Calu3 (cell line): ENCODE data around the gene PYGM. TPM values are rescaled to one million over a fixed set of nuclear protein-coding genes. Genes with fewer than 3 reads are reported as not detected.

ENCODE experiments used
- BruUV-seq: library from RNA; stranded (reverse); fragments of 400-500 nt; replicated peaks from 2 replicates; lab custom pipeline; 2021; lab: Mats Ljungman, UMichigan
- CTCF ChIA-PET: fragments of 300-600 bp; sonication (Branson Sonifier 250); formaldehyde crosslinking; loops from one replicate; lab custom pipeline; 2022; ENCODE audit warnings: antibody characterized with exemption; lab: Charles Lee
- DNase-seq: peaks from one replicate; pipeline ENCODE4 v3.0.0; 2022
- H3K27ac Mint-ChIP-seq: one replicate; pipeline ENCODE4 v1.8.0; 2022; ENCODE audit warnings: mixed read lengths; ENCODE audit not compliant: unreplicated experiment
- H3K27me3 Mint-ChIP-seq: one replicate; pipeline ENCODE4 v1.8.0; 2022; ENCODE audit warnings: mixed read lengths; ENCODE audit not compliant: unreplicated experiment
- H3K36me3 Mint-ChIP-seq: one replicate; pipeline ENCODE4 v1.8.0; 2022; ENCODE audit warnings: mild to moderate bottlenecking, moderate library complexity, mixed read lengths; ENCODE audit not compliant: insufficient read depth, unreplicated experiment
- H3K4me1 Mint-ChIP-seq: one replicate; pipeline ENCODE4 v1.8.0; 2022; ENCODE audit warnings: mild to moderate bottlenecking, low read depth, mixed read lengths; ENCODE audit not compliant: unreplicated experiment
- H3K4me3 Mint-ChIP-seq: one replicate; pipeline ENCODE4 v1.8.0; 2022; ENCODE audit warnings: mild to moderate bottlenecking, low read depth, moderate library complexity, mixed read lengths; ENCODE audit not compliant: unreplicated experiment
- H3K9me3 Mint-ChIP-seq: one replicate; pipeline ENCODE4 v1.8.0; 2022; ENCODE audit warnings: low read depth, mixed read lengths; ENCODE audit not compliant: unreplicated experiment
- intact Hi-C: fragments of 100-400 bp; cut with micrococcal nuclease; formaldehyde crosslinking; loops from one replicate; pipeline ENCODE4 v1.10.0; 2022; ENCODE audit not compliant: unreplicated experiment
- total RNA-seq: library from RNA; stranded (reverse); gene quantifications from 2 replicates; pipeline ENCODE4 v1.2.3, GENCODE V29; 2022
- TF ChIP-seq, protein P1 (sequence below): fragments of 200-600 bp; IDR thresholded peaks from one replicate; pipeline ENCODE4 v1.8.0; 2022; ENCODE audit warnings: antibody characterized with exemption; ENCODE audit not compliant: unreplicated experiment

PYGM gene
- total RNA-seq, 1 experiment from 2014 or later, result 1.4 TPM

DNA sequence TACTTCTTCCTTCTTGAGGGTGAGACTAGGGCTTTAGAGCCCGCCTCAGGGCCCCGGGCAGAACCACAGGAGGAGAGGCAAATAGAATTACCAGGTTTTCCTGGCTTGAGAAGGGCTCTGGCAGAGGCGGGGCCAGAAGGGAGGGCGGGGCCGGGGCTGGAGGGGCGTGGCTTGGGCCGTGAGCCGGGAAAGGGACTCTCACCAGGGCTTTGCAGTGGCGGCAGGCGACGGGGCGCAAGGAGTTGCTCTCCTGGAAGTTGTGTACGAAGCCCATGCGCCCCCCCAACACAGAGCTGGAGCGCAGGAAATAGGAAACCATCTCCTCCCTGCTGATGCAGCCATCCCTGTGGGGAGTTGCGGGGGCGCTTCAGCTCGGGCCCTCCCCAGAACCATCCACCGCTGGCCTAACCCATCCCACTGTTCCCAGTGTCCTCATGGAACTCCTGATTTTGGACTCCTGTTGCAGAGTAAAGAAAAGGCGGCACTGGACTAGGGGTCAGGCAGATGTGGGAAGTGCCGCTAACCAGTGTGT, 29.9 kb downstream of the PYGM start:
- H3K4me1 Mint-ChIP-seq, result no peaks in the 10 kb centered on the region
- H3K27me3 Mint-ChIP-seq, result peaks cover 84% of the 10 kb centered on the region
- H3K36me3 Mint-ChIP-seq, result no peaks in the 10 kb centered on the region
- no peak for DNase-seq
- H3K4me3 Mint-ChIP-seq, result no peak overlapping the region
- no peak overlapping the region for H3K27ac Mint-ChIP-seq
- intact Hi-C loops, result no loop called here
- CTCF ChIA-PET, result no interaction called here
- H3K9me3 Mint-ChIP-seq, result no peaks in the 10 kb centered on the region
- no TSS peak for BruUV-seq
- TF ChIP-seq, protein P1, sequence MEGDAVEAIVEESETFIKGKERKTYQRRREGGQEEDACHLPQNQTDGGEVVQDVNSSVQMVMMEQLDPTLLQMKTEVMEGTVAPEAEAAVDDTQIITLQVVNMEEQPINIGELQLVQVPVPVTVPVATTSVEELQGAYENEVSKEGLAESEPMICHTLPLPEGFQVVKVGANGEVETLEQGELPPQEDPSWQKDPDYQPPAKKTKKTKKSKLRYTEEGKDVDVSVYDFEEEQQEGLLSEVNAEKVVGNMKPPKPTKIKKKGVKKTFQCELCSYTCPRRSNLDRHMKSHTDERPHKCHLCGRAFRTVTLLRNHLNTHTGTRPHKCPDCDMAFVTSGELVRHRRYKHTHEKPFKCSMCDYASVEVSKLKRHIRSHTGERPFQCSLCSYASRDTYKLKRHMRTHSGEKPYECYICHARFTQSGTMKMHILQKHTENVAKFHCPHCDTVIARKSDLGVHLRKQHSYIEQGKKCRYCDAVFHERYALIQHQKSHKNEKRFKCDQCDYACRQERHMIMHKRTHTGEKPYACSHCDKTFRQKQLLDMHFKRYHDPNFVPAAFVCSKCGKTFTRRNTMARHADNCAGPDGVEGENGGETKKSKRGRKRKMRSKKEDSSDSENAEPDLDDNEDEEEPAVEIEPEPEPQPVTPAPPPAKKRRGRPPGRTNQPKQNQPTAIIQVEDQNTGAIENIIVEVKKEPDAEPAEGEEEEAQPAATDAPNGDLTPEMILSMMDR, result no peak

DNA sequence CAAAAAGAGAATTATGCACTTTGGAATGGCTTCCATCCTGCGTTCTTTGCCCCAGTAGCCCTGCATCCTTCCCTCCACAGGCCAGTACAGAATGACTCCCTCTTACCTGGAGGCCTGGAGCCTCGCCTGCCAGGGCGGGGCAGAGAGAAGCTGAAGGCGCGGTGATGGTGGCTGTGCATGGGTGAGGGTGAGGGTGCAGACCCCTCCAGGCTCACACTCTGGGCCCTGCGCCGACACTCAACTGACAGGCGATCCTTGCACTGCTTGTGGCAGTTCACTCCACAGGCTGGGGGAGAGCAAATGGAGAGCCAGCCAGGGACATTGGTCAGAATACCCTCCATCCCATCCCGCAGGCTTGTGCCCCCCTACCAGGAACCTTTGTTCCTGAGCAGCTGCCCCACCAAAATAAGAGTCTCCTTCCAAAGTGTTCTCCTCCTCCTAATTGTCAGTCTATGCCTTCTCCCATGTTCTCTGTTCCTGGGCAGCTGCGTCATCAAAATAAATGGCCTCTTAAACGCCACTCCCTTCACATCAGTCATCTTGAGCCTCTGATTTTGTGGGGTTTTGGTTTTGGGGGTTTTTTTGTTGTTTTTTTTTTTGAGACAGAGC, 30.9 kb downstream of the PYGM start:
- Mint-ChIP-seq H3K4me1 (no peaks in the 10 kb centered on the region), H3K9me3 (no peaks in the 10 kb centered on the region), H3K4me3 (no peak overlapping the region), H3K27ac (no peak overlapping the region), H3K36me3 (no peaks in the 10 kb centered on the region), H3K27me3 (peaks cover 87% of the 10 kb centered on the region)
- no TSS peak for BruUV-seq
- intact Hi-C loops, result no loop called here
- TF ChIP-seq, protein P1, result no peak
- DNase-seq, result no peak
- CTCF ChIA-PET, result no interaction called here

DNA sequence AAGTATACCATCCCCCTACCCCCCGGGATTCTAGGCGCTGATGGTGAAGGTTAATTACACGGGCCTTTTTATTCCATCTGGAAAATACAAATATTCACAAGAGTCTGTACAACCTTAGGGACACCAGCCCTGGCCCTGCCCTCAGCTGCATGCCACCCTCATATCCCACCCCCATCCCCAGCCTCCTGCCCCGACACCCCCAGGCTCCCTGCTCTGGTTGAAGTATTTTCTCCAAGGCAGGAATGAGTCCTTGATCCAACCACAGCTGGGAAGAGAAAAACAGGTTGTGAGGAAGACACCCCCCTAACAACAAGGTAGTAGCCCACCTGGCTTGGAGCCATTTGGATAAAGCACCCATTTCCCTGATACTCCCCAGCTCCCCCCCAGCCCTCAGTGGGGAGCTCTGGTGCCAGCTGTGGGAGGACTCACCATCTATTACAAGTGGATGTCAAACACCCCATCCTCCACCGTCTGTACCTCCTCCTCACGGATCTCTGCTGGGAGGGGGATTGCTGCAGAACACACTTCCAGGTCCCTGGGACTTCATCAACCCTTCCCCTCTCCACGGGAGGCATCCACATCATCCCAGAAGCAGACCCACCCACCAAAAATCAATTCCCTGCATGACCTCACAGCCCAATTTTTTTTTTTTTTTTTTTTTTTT, 32.8 kb downstream of the PYGM start:
- TF ChIP-seq, protein P1, result no peak
- CTCF ChIA-PET, result interaction anchor here (0.6 kb wide), 1 partner anchor 802 kb away, joined by 7 read pairs; no protein-coding TSS in a partner anchor
- no peak for DNase-seq
- Mint-ChIP-seq H3K4me3 (no peak overlapping the region), H3K4me1 (no peaks in the 10 kb centered on the region), H3K27me3 (peaks cover 97% of the 10 kb centered on the region), H3K9me3 (no peaks in the 10 kb centered on the region), H3K36me3 (no peaks in the 10 kb centered on the region), H3K27ac (no peak overlapping the region)
- BruUV-seq, result no TSS peak
- intact Hi-C loops, result no loop called here

DNA sequence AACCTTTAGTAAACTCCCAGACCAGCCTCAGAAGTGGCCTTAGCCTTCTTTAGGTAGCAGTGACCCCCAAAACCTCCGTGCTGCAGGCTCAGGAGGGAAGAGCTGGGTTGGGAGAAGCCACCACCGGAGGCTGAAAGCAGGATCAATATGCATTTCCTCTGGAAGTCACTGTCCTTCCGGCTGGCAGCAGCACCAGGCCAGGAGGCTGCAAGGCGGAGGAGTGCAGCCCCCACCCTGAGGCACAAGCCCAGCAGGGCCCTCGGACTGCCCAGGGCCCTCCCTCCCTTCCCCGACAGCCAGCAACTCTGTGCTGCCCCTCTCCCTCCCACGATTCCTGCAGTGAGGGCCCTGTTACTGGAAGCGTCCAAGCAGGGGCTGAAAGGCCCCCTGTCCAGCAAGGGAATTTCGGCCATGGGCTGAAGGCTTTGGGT, 33.5 kb downstream of the PYGM start:
- Mint-ChIP-seq H3K4me1 (no peaks in the 10 kb centered on the region), H3K9me3 (no peaks in the 10 kb centered on the region), H3K27me3 (peaks cover 97% of the 10 kb centered on the region), H3K4me3 (no peak overlapping the region), H3K36me3 (no peaks in the 10 kb centered on the region), H3K27ac (no peak overlapping the region)
- intact Hi-C loops, result no loop called here
- CTCF ChIA-PET, result no interaction called here
- TF ChIP-seq, protein P1, result no peak
- no peak for DNase-seq
- no TSS peak for BruUV-seq
